MM.1S (cell line): Measurements from ENCODE around the gene CTCFL.

Source experiments
- DNase-seq: peaks from one replicate; pipeline ENCODE4 v3.0.0-alpha.2; 2015
- H2AFZ ChIP-seq: fragments of 300-600 bp; sonication (generic); 2 replicates; pipeline ENCODE4 v1.6.0; 2016; ENCODE audit warnings: antibody characterized with exemption, low read length
- H3F3A ChIP-seq: fragments of 300-600 bp; sonication (generic); 2 replicates; pipeline ENCODE4 v1.6.1; 2016; ENCODE audit warnings: mild to moderate bottlenecking, antibody characterized with exemption, low read length, moderate library complexity, mixed read lengths; ENCODE audit not compliant: insufficient read depth
- H3K27ac ChIP-seq: fragments of 300-600 bp; sonication (generic); 2 replicates; pipeline ENCODE4 v1.5.1; 2016; ENCODE audit warnings: mild to moderate bottlenecking, low read length
- H3K27me3 ChIP-seq: fragments of 300-600 bp; sonication (generic); replicated peaks from 2 replicates; pipeline ENCODE4 v1.6.0; 2016; ENCODE audit warnings: low read length; ENCODE audit not compliant: insufficient read depth
- H3K36me3 ChIP-seq: fragments of 300-600 bp; sonication (generic); replicated peaks from 2 replicates; pipeline ENCODE4 v1.6.1; 2016; ENCODE audit warnings: mild to moderate bottlenecking, low read length, mixed read lengths; ENCODE audit not compliant: insufficient read depth
- H3K4me1 ChIP-seq: fragments of 300-600 bp; sonication (generic); 2 replicates; pipeline ENCODE4 v1.6.1; 2016; ENCODE audit warnings: low read length, mixed read lengths
- H3K4me2 ChIP-seq: fragments of 300-600 bp; sonication (generic); 2 replicates; pipeline ENCODE4 v1.6.0; 2016; ENCODE audit warnings: low read depth, low read length
- H3K4me3 ChIP-seq: fragments of 300-600 bp; sonication (generic); 2 replicates; pipeline ENCODE4 v1.5.1; 2016; ENCODE audit warnings: low read length, mixed read lengths
- H3K79me2 ChIP-seq: fragments of 300-600 bp; sonication (generic); 2 replicates; pipeline ENCODE4 v1.6.1; 2016; ENCODE audit warnings: mixed run types, low read length, mixed read lengths
- H3K9ac ChIP-seq: fragments of 300-600 bp; sonication (generic); 2 replicates; pipeline ENCODE4 v1.6.1; 2016; ENCODE audit warnings: low read length, mixed read lengths
- H3K9me2 ChIP-seq: fragments of 300-600 bp; sonication (generic); replicated peaks from 2 replicates; pipeline ENCODE4 v1.6.1; 2016; ENCODE audit warnings: mild to moderate bottlenecking, low read length, mixed read lengths; ENCODE audit not compliant: insufficient read depth
- H3K9me3 ChIP-seq: fragments of 300-600 bp; sonication (generic); replicated peaks from 2 replicates; pipeline ENCODE4 v1.6.1; 2016; ENCODE audit warnings: mild to moderate bottlenecking, low read length, mixed read lengths; ENCODE audit not compliant: insufficient read depth
- H4K20me1 ChIP-seq: fragments of 300-600 bp; sonication (generic); 2 replicates; pipeline ENCODE4 v1.6.1; 2016; ENCODE audit warnings: mild to moderate bottlenecking, low read length, moderate library complexity, mixed read lengths; ENCODE audit not compliant: insufficient read depth
- CTCF ChIP-seq: fragments of 300-600 bp; sonication (generic); IDR thresholded peaks from 2 replicates; pipeline ENCODE4 v1.5.1; 2016; ENCODE audit warnings: antibody characterized with exemption, low read length, mixed read lengths
- EZH2 ChIP-seq: fragments of 300-600 bp; sonication (generic); optimal IDR thresholded peaks from 2 replicates; pipeline ENCODE3; 2017; ENCODE audit warnings: low read depth, mild to moderate bottlenecking, antibody characterized with exemption, low read length, mixed read lengths
- EZH2phosphoT487 ChIP-seq: fragments of 300-600 bp; sonication (generic); IDR thresholded peaks from 2 replicates; pipeline ENCODE4 v1.6.1; 2018; ENCODE audit warnings: antibody characterized with exemption, low read length

Gene CTCFL

GRCh38 chr20:57462781-57463180, 62.2 kb downstream of the CTCFL start:
- Histone ChIP-seq H3K9ac (no peak overlapping the region), H3K9me3 (no peaks in the 10 kb centered on the region), H3K4me3 (no peak overlapping the region), H3K4me1 (no peaks in the 10 kb centered on the region), H3F3A (no peaks in the 10 kb centered on the region), H3K9me2 (no peaks in the 10 kb centered on the region), H4K20me1 (no peaks in the 10 kb centered on the region), H3K4me2 (no peak overlapping the region), H2AFZ (no peak overlapping the region), H3K79me2 (no peaks in the 10 kb centered on the region), H3K27ac (no peak overlapping the region), H3K27me3 (no peaks in the 10 kb centered on the region), H3K36me3 (no peaks in the 10 kb centered on the region)
- DNase-seq: no peak
- TF ChIP-seq CTCF (no peak), EZH2phosphoT487 (no peak), EZH2 (no peak)

GRCh38 chr20:57461726-57462125, 63.2 kb downstream of the CTCFL start:
- no peaks in the 10 kb centered on the region for H3K9me3 ChIP-seq
- TF ChIP-seq EZH2 (no peak), EZH2phosphoT487 (no peak), CTCF (no peak)
- DNase-seq: no peak
- no peaks in the 10 kb centered on the region for H3F3A ChIP-seq
- H3K79me2 ChIP-seq: no peaks in the 10 kb centered on the region
- H3K27ac ChIP-seq: no peak overlapping the region
- H3K9me2 ChIP-seq: no peaks in the 10 kb centered on the region
- H3K36me3 ChIP-seq: no peaks in the 10 kb centered on the region
- no peak overlapping the region for H2AFZ ChIP-seq
- H3K4me2 ChIP-seq: no peak overlapping the region
- no peaks in the 10 kb centered on the region for H4K20me1 ChIP-seq
- no peak overlapping the region for H3K9ac ChIP-seq
- no peaks in the 10 kb centered on the region for H3K27me3 ChIP-seq
- no peaks in the 10 kb centered on the region for H3K4me1 ChIP-seq
- no peak overlapping the region for H3K4me3 ChIP-seq

GRCh38 chr20:57460781-57461465, 64.0 kb downstream of the CTCFL start:
- no peak overlapping the region for H3K4me2 ChIP-seq
- H3K9ac ChIP-seq: no peak overlapping the region
- no peaks in the 10 kb centered on the region for H4K20me1 ChIP-seq
- H3K9me3 ChIP-seq: no peaks in the 10 kb centered on the region
- H3F3A ChIP-seq: no peaks in the 10 kb centered on the region
- H3K4me1 ChIP-seq: no peaks in the 10 kb centered on the region
- no peaks in the 10 kb centered on the region for H3K79me2 ChIP-seq
- DNase-seq: no peak
- H3K4me3 ChIP-seq: no peak overlapping the region
- no peaks in the 10 kb centered on the region for H3K27me3 ChIP-seq
- H3K27ac ChIP-seq: no peak overlapping the region
- TF ChIP-seq EZH2phosphoT487: no peak
- no peak for TF ChIP-seq EZH2
- TF ChIP-seq CTCF: no peak
- no peaks in the 10 kb centered on the region for H3K9me2 ChIP-seq
- no peaks in the 10 kb centered on the region for H3K36me3 ChIP-seq
- no peak overlapping the region for H2AFZ ChIP-seq
